Osteoblast (primary cell): Measurements from ENCODE around the gene EGLN3. TPM values are rescaled to one million over a fixed set of nuclear protein-coding genes. Genes with fewer than 3 reads are reported as not detected.

Source experiments
- DNase-seq: peaks from one replicate; pipeline ENCODE4 v3.0.0; 2011; ENCODE audit warnings: low spot score, mixed read lengths; ENCODE audit not compliant: insufficient read length; ENCODE audit errors: missing footprints
- H2AFZ ChIP-seq: 2 replicates; pipeline ENCODE4 v1.6.0; 2011; ENCODE audit warnings: mild to moderate bottlenecking, low read length
- H3K27ac ChIP-seq: 2 replicates; pipeline ENCODE4 v1.5.1; 2011; ENCODE audit warnings: mild to moderate bottlenecking, low read depth, low read length, moderate library complexity
- H3K27me3 ChIP-seq: 2 replicates; pipeline ENCODE4 v1.6.0; 2012; ENCODE audit warnings: mild to moderate bottlenecking, control low read depth, inconsistent platforms, low read length, moderate library complexity; ENCODE audit not compliant: insufficient read depth
- H3K36me3 ChIP-seq: 2 replicates; pipeline ENCODE4 v1.5.1; 2011; ENCODE audit warnings: mild to moderate bottlenecking, low read length, control low read depth, moderate library complexity; ENCODE audit not compliant: insufficient read depth
- H3K4me1 ChIP-seq: 2 replicates; pipeline ENCODE4 v1.5.1; 2011; ENCODE audit warnings: mild to moderate bottlenecking, low read length, control low read depth, moderate library complexity; ENCODE audit not compliant: insufficient read depth
- H3K4me2 ChIP-seq: 2 replicates; pipeline ENCODE4 v1.6.0; 2011; ENCODE audit warnings: mild to moderate bottlenecking, low read length; ENCODE audit not compliant: insufficient read depth
- H3K4me3 ChIP-seq: fragments of 200-600 bp; sonication (generic); 3 replicates; pipeline ENCODE4 v1.5.1; 2012; ENCODE audit warnings: mild to moderate bottlenecking, low read length, inconsistent platforms; ENCODE audit not compliant: insufficient read depth
- H3K79me2 ChIP-seq: 2 replicates; pipeline ENCODE4 v1.6.0; 2012; ENCODE audit warnings: mild to moderate bottlenecking, low read length, control low read depth, inconsistent platforms; ENCODE audit not compliant: insufficient read depth
- H3K9me3 ChIP-seq: 2 replicates; pipeline ENCODE4 v1.5.1; 2011; ENCODE audit warnings: low read depth, low read length, control low read depth
- H4K20me1 ChIP-seq: 2 replicates; pipeline ENCODE4 v1.6.0; 2012; ENCODE audit warnings: mild to moderate bottlenecking, low read length, control low read depth; ENCODE audit not compliant: insufficient read depth
- CTCF ChIP-seq: IDR thresholded peaks from 2 replicates; pipeline ENCODE4 v1.5.1; 2011; ENCODE audit warnings: mild to moderate bottlenecking, low read depth, low read length, moderate library complexity; ENCODE audit errors: extremely low read depth
- total RNA-seq: library from RNA; depleted of rRNA; stranded (reverse); fragments of >200 nt; gene quantifications from 2 replicates; pipeline ENCODE4 v1.2.3, GENCODE V29; 2012

EGLN3 gene
- total RNA-seq, result under 0.01 and 0.29 TPM in 2 replicates

- H4K20me1 ChIP-seq, result no peaks in the 10 kb centered on the region
- H3K4me1 ChIP-seq, result no peaks in the 10 kb centered on the region
- H3K27ac ChIP-seq, result no peak within 1 kb of the TSS
These were observed at the start of gene EGLN3 for GRCh38 chr14:33950320-33951182. Gene EGLN3, minus strand, starts transcription at chr14:33951074. Its CDS starts 322 bp downstream, at chr14:33950752.

GRCh38 chr14:34000396-34000795 is 49.5 kb upstream of the EGLN3 start:
- Histone ChIP-seq H3K4me2 (no peak overlapping the region), H3K4me3 (no peak overlapping the region), H3K79me2 (no peaks in the 10 kb centered on the region), H3K36me3 (no peaks in the 10 kb centered on the region), H3K27ac (no peak overlapping the region), H4K20me1 (no peaks in the 10 kb centered on the region), H2AFZ (no peak overlapping the region), H3K9me3 (no peaks in the 10 kb centered on the region), H3K4me1 (no peaks in the 10 kb centered on the region), H3K27me3 (no peaks in the 10 kb centered on the region)
- DNase-seq, result no peak
- no peak for TF ChIP-seq CTCF

More at GRCh38 chr14:33950320-33951182, at the start of gene EGLN3:
- H3K79me2 ChIP-seq, result no peaks in the 10 kb centered on the region
- peak within 1 kb of the TSS; percentile 80 for H3K4me2 ChIP-seq
- peak; percentile 89 for DNase-seq
- peak within 1 kb of the TSS; percentile 70 for H3K4me3 ChIP-seq
- no peak for TF ChIP-seq CTCF
- H2AFZ ChIP-seq, result peak within 1 kb of the TSS; percentile 83
- H3K36me3 ChIP-seq, result no peaks in the 10 kb centered on the region
- peaks cover 23% of the 10 kb centered on the region for H3K27me3 ChIP-seq
- H3K9me3 ChIP-seq, result no peaks in the 10 kb centered on the region

GRCh38 chr14:33999771-34000291 is 49.0 kb upstream of the EGLN3 start:
- Histone ChIP-seq H3K27ac (no peak overlapping the region), H3K4me1 (no peaks in the 10 kb centered on the region), H3K27me3 (no peaks in the 10 kb centered on the region), H3K4me2 (no peak overlapping the region), H3K79me2 (no peaks in the 10 kb centered on the region), H3K4me3 (no peak overlapping the region), H4K20me1 (no peaks in the 10 kb centered on the region), H3K36me3 (no peaks in the 10 kb centered on the region), H2AFZ (no peak overlapping the region), H3K9me3 (no peaks in the 10 kb centered on the region)
- DNase-seq, result no peak
- TF ChIP-seq CTCF, result no peak

GRCh38 chr14:33997611-33998010 is 46.7 kb upstream of the EGLN3 start:
- TF ChIP-seq CTCF, result no peak
- H3K4me2 ChIP-seq, result no peak overlapping the region

More at GRCh38 chr14:33997611-33998010, 46.7 kb upstream of the EGLN3 start:
- Histone ChIP-seq H3K79me2 (no peaks in the 10 kb centered on the region), H3K27me3 (no peaks in the 10 kb centered on the region), H2AFZ (no peak overlapping the region), H3K4me3 (no peak overlapping the region), H3K4me1 (no peaks in the 10 kb centered on the region), H4K20me1 (no peaks in the 10 kb centered on the region), H3K36me3 (no peaks in the 10 kb centered on the region), H3K27ac (no peak overlapping the region), H3K9me3 (no peaks in the 10 kb centered on the region)
- DNase-seq, result no peak
